Astrocyte (in vitro differentiated cells and primary cell): ENCODE results near the gene TAF4. TPM values are rescaled to one million over a fixed set of nuclear protein-coding genes. Genes with fewer than 3 reads are reported as not detected.

Experiments used
- DNase-seq: peaks from one replicate; pipeline ENCODE4 v3.0.0-alpha.2; 2010; ENCODE audit warnings: low read depth
- FAIRE-seq: peaks from 2 replicates; lab custom pipeline; 2011; peaks lifted over from hg19 to GRCh38; lab: Jason Lieb, UNC
- H2AFZ ChIP-seq: 2 replicates; pipeline ENCODE4 v1.6.0; 2012; ENCODE audit warnings: low read depth, low read length, inconsistent platforms
- H3K27ac ChIP-seq: 2 replicates; pipeline ENCODE4 v1.5.1; 2011; ENCODE audit warnings: low read depth, low read length, inconsistent platforms
- H3K27me3 ChIP-seq: 2 replicates; pipeline ENCODE4 v1.6.0; 2011; ENCODE audit warnings: low read length, inconsistent platforms; ENCODE audit not compliant: insufficient read depth
- H3K36me3 ChIP-seq: 2 replicates; pipeline ENCODE4 v1.5.1; 2011; ENCODE audit warnings: low read length, inconsistent platforms; ENCODE audit not compliant: insufficient read depth
- H3K4me1 ChIP-seq: 2 replicates; pipeline ENCODE4 v1.5.1; 2011; ENCODE audit warnings: low read length, inconsistent platforms; ENCODE audit not compliant: insufficient read depth
- H3K4me2 ChIP-seq: 2 replicates; pipeline ENCODE4 v1.6.0; 2012; ENCODE audit warnings: low read length, inconsistent platforms
- H3K4me3 ChIP-seq: 2 replicates; pipeline ENCODE4 v1.5.1; 2011; ENCODE audit warnings: low read depth, mild to moderate bottlenecking, low read length, inconsistent platforms; ENCODE audit not compliant: insufficient read depth
- H3K79me2 ChIP-seq: 2 replicates; pipeline ENCODE4 v1.6.0; 2012; ENCODE audit warnings: mild to moderate bottlenecking, low read length, inconsistent platforms; ENCODE audit not compliant: insufficient read depth
- H3K9ac ChIP-seq: 2 replicates; pipeline ENCODE4 v1.6.0; 2012; ENCODE audit warnings: mild to moderate bottlenecking, low read length, inconsistent platforms
- H3K9me3 ChIP-seq: 2 replicates; pipeline ENCODE4 v1.5.1; 2012; ENCODE audit warnings: low read depth, mild to moderate bottlenecking, low read length, inconsistent platforms; ENCODE audit not compliant: insufficient read depth
- H4K20me1 ChIP-seq: 2 replicates; pipeline ENCODE4 v1.6.0; 2012; ENCODE audit warnings: low read length, inconsistent platforms; ENCODE audit not compliant: insufficient read depth
- H3K27ac Mint-ChIP-seq: one replicate; pipeline ENCODE4 v1.8.0; 2021; ENCODE audit warnings: mild to moderate bottlenecking, mixed read lengths; ENCODE audit not compliant: unreplicated experiment
- H3K27me3 Mint-ChIP-seq: one replicate; pipeline ENCODE4 v1.8.0; 2021; ENCODE audit warnings: low read depth, mixed read lengths; ENCODE audit not compliant: unreplicated experiment
- H3K36me3 Mint-ChIP-seq: one replicate; pipeline ENCODE4 v1.8.0; 2021; ENCODE audit warnings: low read depth, mixed read lengths; ENCODE audit not compliant: unreplicated experiment
- H3K4me1 Mint-ChIP-seq: one replicate; pipeline ENCODE4 v1.8.0; 2021; ENCODE audit warnings: low read depth, mixed read lengths; ENCODE audit not compliant: unreplicated experiment
- H3K4me3 Mint-ChIP-seq: one replicate; pipeline ENCODE4 v1.8.0; 2021; ENCODE audit warnings: mild to moderate bottlenecking, moderate library complexity, mixed read lengths; ENCODE audit not compliant: unreplicated experiment
- H3K9me3 Mint-ChIP-seq: one replicate; pipeline ENCODE4 v1.8.0; 2021; ENCODE audit warnings: mild to moderate bottlenecking, mixed read lengths; ENCODE audit not compliant: unreplicated experiment
- EZH2 ChIP-seq: IDR thresholded peaks from 2 replicates; pipeline ENCODE4 v1.6.1; 2012; ENCODE audit warnings: mild to moderate bottlenecking, low read length, inconsistent platforms; ENCODE audit not compliant: insufficient read depth
- total RNA-seq: library from RNA; stranded (reverse); gene quantifications from 2 replicates; pipeline ENCODE4 v1.2.1, GENCODE V29; 2021
- TF ChIP-seq, protein P1 (sequence below): IDR thresholded peaks from 2 replicates; pipeline ENCODE4 v1.5.1; 2011; ENCODE audit warnings: low read depth, mild to moderate bottlenecking, inconsistent platforms, low read length, moderate library complexity; ENCODE audit not compliant: insufficient read depth

TAF4 gene
- total RNA-seq, 1 donor from 2014 or later, result 11.8 TPM

- H3K36me3 ChIP-seq, result peaks cover 24% of the 10 kb centered on the region
- H3K36me3 Mint-ChIP-seq, result peaks cover 36% of the 10 kb centered on the region
Measured at GRCh38 chr20:62001178-62001715, 64.4 kb downstream of the TAF4 start.

GRCh38 chr20:61998343-61999121 lies 67.1 kb downstream of the TAF4 start:
- Histone ChIP-seq H2AFZ (no peak overlapping the region), H4K20me1 (no peaks in the 10 kb centered on the region), H3K9me3 (no peaks in the 10 kb centered on the region), H3K27ac (no peak overlapping the region), H3K9ac (no peak overlapping the region), H3K27me3 (no peaks in the 10 kb centered on the region), H3K4me3 (no peak overlapping the region), H3K36me3 (peaks cover 24% of the 10 kb centered on the region), H3K79me2 (no peaks in the 10 kb centered on the region), H3K4me1 (no peaks in the 10 kb centered on the region), H3K4me2 (no peak overlapping the region)
- no peak overlapping the region for H3K27ac Mint-ChIP-seq
- no peak for TF ChIP-seq EZH2
- TF ChIP-seq, protein P1, sequence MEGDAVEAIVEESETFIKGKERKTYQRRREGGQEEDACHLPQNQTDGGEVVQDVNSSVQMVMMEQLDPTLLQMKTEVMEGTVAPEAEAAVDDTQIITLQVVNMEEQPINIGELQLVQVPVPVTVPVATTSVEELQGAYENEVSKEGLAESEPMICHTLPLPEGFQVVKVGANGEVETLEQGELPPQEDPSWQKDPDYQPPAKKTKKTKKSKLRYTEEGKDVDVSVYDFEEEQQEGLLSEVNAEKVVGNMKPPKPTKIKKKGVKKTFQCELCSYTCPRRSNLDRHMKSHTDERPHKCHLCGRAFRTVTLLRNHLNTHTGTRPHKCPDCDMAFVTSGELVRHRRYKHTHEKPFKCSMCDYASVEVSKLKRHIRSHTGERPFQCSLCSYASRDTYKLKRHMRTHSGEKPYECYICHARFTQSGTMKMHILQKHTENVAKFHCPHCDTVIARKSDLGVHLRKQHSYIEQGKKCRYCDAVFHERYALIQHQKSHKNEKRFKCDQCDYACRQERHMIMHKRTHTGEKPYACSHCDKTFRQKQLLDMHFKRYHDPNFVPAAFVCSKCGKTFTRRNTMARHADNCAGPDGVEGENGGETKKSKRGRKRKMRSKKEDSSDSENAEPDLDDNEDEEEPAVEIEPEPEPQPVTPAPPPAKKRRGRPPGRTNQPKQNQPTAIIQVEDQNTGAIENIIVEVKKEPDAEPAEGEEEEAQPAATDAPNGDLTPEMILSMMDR, result no peak
- no peaks in the 10 kb centered on the region for H3K4me1 Mint-ChIP-seq
- H3K4me3 Mint-ChIP-seq, result no peak overlapping the region
- H3K36me3 Mint-ChIP-seq, result peaks cover 50% of the 10 kb centered on the region
- H3K27me3 Mint-ChIP-seq, result no peaks in the 10 kb centered on the region
- no peaks in the 10 kb centered on the region for H3K9me3 Mint-ChIP-seq
- FAIRE-seq (no peak), DNase-seq (no peak)

More at GRCh38 chr20:62001178-62001715, 64.4 kb downstream of the TAF4 start:
- Histone ChIP-seq H4K20me1 (no peaks in the 10 kb centered on the region), H3K27ac (no peak overlapping the region), H3K27me3 (no peaks in the 10 kb centered on the region), H3K79me2 (no peaks in the 10 kb centered on the region), H3K4me3 (no peak overlapping the region), H3K9me3 (no peaks in the 10 kb centered on the region), H3K9ac (no peak overlapping the region), H3K4me1 (no peaks in the 10 kb centered on the region), H3K4me2 (no peak overlapping the region), H2AFZ (no peak overlapping the region)
- Mint-ChIP-seq H3K4me3 (no peak overlapping the region), H3K27ac (no peak overlapping the region), H3K27me3 (no peaks in the 10 kb centered on the region), H3K9me3 (no peaks in the 10 kb centered on the region), H3K4me1 (no peaks in the 10 kb centered on the region)
- no peak for DNase-seq
- no peak for FAIRE-seq
- TF ChIP-seq, protein P1, result no peak
- TF ChIP-seq EZH2, result no peak

DNA sequence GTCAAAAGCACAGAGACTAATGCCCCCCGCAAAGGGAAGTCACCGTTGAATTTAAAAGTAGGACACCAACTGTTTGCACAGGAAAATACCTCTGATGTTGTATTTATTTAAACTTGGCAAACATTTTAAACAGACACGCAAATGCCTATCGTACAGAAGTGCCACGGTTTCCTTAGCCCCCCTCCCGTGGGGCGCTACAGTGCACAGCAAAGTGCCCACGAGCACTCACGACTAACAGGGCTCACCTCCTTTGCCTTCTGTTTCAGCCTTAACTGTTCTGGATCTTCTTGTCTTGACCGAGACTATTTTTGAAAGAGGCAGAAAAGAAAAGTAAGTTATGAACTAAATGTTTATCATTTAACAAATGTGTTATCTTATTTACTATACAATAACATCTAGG lies 67.8 kb downstream of the TAF4 start:
- Histone ChIP-seq H3K36me3 (peaks cover 24% of the 10 kb centered on the region), H3K79me2 (no peaks in the 10 kb centered on the region), H3K27me3 (no peaks in the 10 kb centered on the region), H2AFZ (no peak overlapping the region), H3K9me3 (no peaks in the 10 kb centered on the region), H3K4me1 (no peaks in the 10 kb centered on the region), H3K4me3 (no peak overlapping the region), H3K9ac (no peak overlapping the region), H3K4me2 (no peak overlapping the region), H3K27ac (no peak overlapping the region), H4K20me1 (no peaks in the 10 kb centered on the region)
- Mint-ChIP-seq H3K27ac (no peak overlapping the region), H3K36me3 (peaks cover 56% of the 10 kb centered on the region), H3K9me3 (peaks cover 2% of the 10 kb centered on the region), H3K27me3 (no peaks in the 10 kb centered on the region), H3K4me1 (no peaks in the 10 kb centered on the region), H3K4me3 (no peak overlapping the region)
- TF ChIP-seq, protein P1, result no peak
- TF ChIP-seq EZH2, result no peak
- DNase-seq (no peak), FAIRE-seq (no peak)
